ENCODE data around the gene ADARB1. TPM values are rescaled to one million over a fixed set of nuclear protein-coding genes. Genes with fewer than 3 reads are reported as not detected.

ADARB1 gene
- total and polyA plus RNA-seq, 2 experiments from 2014 or later = 9.4 to 14.0 TPM

GRCh38 chr21:45114072-45114471 lies 39.7 kb downstream of the ADARB1 start:
- H3K27ac ChIP-seq = peak overlapping the region; percentile 71
- TF ChIP-seq CTCF (IDR thresholded peaks at IDR 0.05; ENCODE audit: low read depth, low read length) = no peak
- no peaks in the 10 kb centered on the region for H3K27me3 ChIP-seq

GRCh38 chr21:45114475-45114874 lies 40.1 kb downstream of the ADARB1 start:
- H3K4me3 ChIP-seq = no peak overlapping the region
- H3K4me1 ChIP-seq (ENCODE audit: low read depth) = peaks cover 36% of the 10 kb centered on the region
- H3K27ac ChIP-seq = peak overlapping the region; percentile 71
- no peak for DNase-seq (ENCODE audit: low read depth in 1 of 2, low spot score in 1 of 2)
- H3K27me3 ChIP-seq = no peaks in the 10 kb centered on the region
- H3K36me3 ChIP-seq = no peaks in the 10 kb centered on the region
- H3K9me3 ChIP-seq (ENCODE audit: low read depth) = no peaks in the 10 kb centered on the region
- no peak for TF ChIP-seq CTCF (IDR thresholded peaks at IDR 0.05; ENCODE audit: low read depth, low read length)

More at GRCh38 chr21:45114072-45114471, 39.7 kb downstream of the ADARB1 start:
- Histone ChIP-seq H3K9me3 (ENCODE audit: low read depth) (no peaks in the 10 kb centered on the region), H3K36me3 (no peaks in the 10 kb centered on the region), H3K4me1 (ENCODE audit: low read depth) (peaks cover 40% of the 10 kb centered on the region), H3K4me3 (no peak overlapping the region)
- DNase-seq (ENCODE audit: low read depth in 1 of 2, low spot score in 1 of 2) = peak in 1 of 2 donors; percentile 23

- Histone ChIP-seq H3K36me3 (no peaks in the 10 kb centered on the region), H3K4me1 (ENCODE audit: low read depth) (peaks cover 29% of the 10 kb centered on the region), H3K4me3 (no peak overlapping the region), H3K27me3 (no peaks in the 10 kb centered on the region), H3K9me3 (ENCODE audit: low read depth) (no peaks in the 10 kb centered on the region), H3K27ac (peak overlapping the region; percentile 71)
- TF ChIP-seq CTCF (IDR thresholded peaks at IDR 0.05; ENCODE audit: low read depth, low read length) = no peak
- no peak for DNase-seq (ENCODE audit: low read depth in 1 of 2, low spot score in 1 of 2)
Measured at GRCh38 chr21:45115141-45115540, 40.8 kb downstream of the ADARB1 start.

- Histone ChIP-seq H3K36me3 (no peaks in the 10 kb centered on the region), H3K4me3 (no peak overlapping the region), H3K9me3 (ENCODE audit: low read depth) (no peaks in the 10 kb centered on the region), H3K27ac (no peak overlapping the region), H3K27me3 (no peaks in the 10 kb centered on the region), H3K4me1 (ENCODE audit: low read depth) (peaks cover 22% of the 10 kb centered on the region)
- no peak for TF ChIP-seq CTCF (IDR thresholded peaks at IDR 0.05; ENCODE audit: low read depth, low read length)
- no peak for DNase-seq (ENCODE audit: low read depth in 1 of 2, low spot score in 1 of 2)
Measured at GRCh38 chr21:45116066-45116465, 41.7 kb downstream of the ADARB1 start.

GRCh38 chr21:45117314-45117713 lies 42.9 kb downstream of the ADARB1 start:
- no peaks in the 10 kb centered on the region for H3K9me3 ChIP-seq (ENCODE audit: low read depth)
- no peak for DNase-seq (ENCODE audit: low read depth in 1 of 2, low spot score in 1 of 2)
- no peaks in the 10 kb centered on the region for H3K27me3 ChIP-seq
- no peaks in the 10 kb centered on the region for H3K36me3 ChIP-seq
- peaks cover 19% of the 10 kb centered on the region for H3K4me1 ChIP-seq (ENCODE audit: low read depth)
- H3K4me3 ChIP-seq = no peak overlapping the region
- H3K27ac ChIP-seq = no peak overlapping the region
- TF ChIP-seq CTCF (IDR thresholded peaks at IDR 0.05; ENCODE audit: low read depth, low read length) = no peak

- TF ChIP-seq CTCF (IDR thresholded peaks at IDR 0.05; ENCODE audit: low read depth, low read length) = no peak
- H3K27me3 ChIP-seq = no peaks in the 10 kb centered on the region
- peaks cover 19% of the 10 kb centered on the region for H3K4me1 ChIP-seq (ENCODE audit: low read depth)
Measured at GRCh38 chr21:45118099-45118498, 43.7 kb downstream of the ADARB1 start.

More at GRCh38 chr21:45118099-45118498, 43.7 kb downstream of the ADARB1 start:
- Histone ChIP-seq H3K27ac (no peak overlapping the region), H3K4me3 (no peak overlapping the region), H3K36me3 (no peaks in the 10 kb centered on the region), H3K9me3 (ENCODE audit: low read depth) (no peaks in the 10 kb centered on the region)
- no peak for DNase-seq (ENCODE audit: low read depth in 1 of 2, low spot score in 1 of 2)

Data from cardiac muscle cell (in vitro differentiated cells and primary cell).